ENCODE measurements around the gene LHX1.

The LHX1 gene

GRCh38 chr17:36939052-36939801 lies 2.0 kb downstream of the LHX1 start:
- no peak for DNase-seq (ENCODE audit: low read depth)

- no peak for DNase-seq (ENCODE audit: low read depth)
Observed at GRCh38 chr17:36939802-36940312, 2.6 kb downstream of the LHX1 start.

- no peak for DNase-seq (ENCODE audit: low read depth)
Observed at GRCh38 chr17:36940313-36941264, 3.3 kb downstream of the LHX1 start.

GRCh38 chr17:36941265-36942010 lies 4.2 kb downstream of the LHX1 start:
- DNase-seq (ENCODE audit: low read depth), result no peak

GRCh38 chr17:36942019-36942599 lies 4.8 kb downstream of the LHX1 start:
- DNase-seq (ENCODE audit: low read depth), result no peak

GRCh38 chr17:36942631-36943125 lies 5.4 kb downstream of the LHX1 start:
- no peak for DNase-seq (ENCODE audit: low read depth)

- no peak for DNase-seq (ENCODE audit: low read depth)
Observed at GRCh38 chr17:36943250-36944191, 6.2 kb downstream of the LHX1 start.

- DNase-seq (ENCODE audit: low read depth), result no peak
Observed at GRCh38 chr17:36944553-36944952, 7.3 kb downstream of the LHX1 start.

- no peak for DNase-seq (ENCODE audit: low read depth)
Observed at GRCh38 chr17:36945140-36945539, 7.9 kb downstream of the LHX1 start.

- no peak for DNase-seq (ENCODE audit: low read depth)
Observed at GRCh38 chr17:36945959-36946725, 8.9 kb downstream of the LHX1 start.

GRCh38 chr17:36946726-36947091 lies 9.4 kb downstream of the LHX1 start:
- DNase-seq (ENCODE audit: low read depth), result no peak

GRCh38 chr17:36947922-36948716 lies 10.8 kb downstream of the LHX1 start:
- no peak for DNase-seq (ENCODE audit: low read depth)

- DNase-seq (ENCODE audit: low read depth), result peak; percentile 97
Observed at GRCh38 chr17:36948717-36949460, 11.6 kb downstream of the LHX1 start, which contains the start of gene AATF. Gene AATF, plus strand, starts transcription at chr17:36948954. Its CDS starts 172 bp downstream, at chr17:36949126.

GRCh38 chr17:36949461-36949927 lies 12.2 kb downstream of the LHX1 start:
- no peak for DNase-seq (ENCODE audit: low read depth)

- no peak for DNase-seq (ENCODE audit: low read depth)
Observed at GRCh38 chr17:36950027-36950426, 12.8 kb downstream of the LHX1 start.

GRCh38 chr17:36951084-36951789 lies 14.0 kb downstream of the LHX1 start:
- no peak for DNase-seq (ENCODE audit: low read depth)

GRCh38 chr17:36971508-36971907 lies 34.2 kb downstream of the LHX1 start:
- no peak for DNase-seq (ENCODE audit: low read depth)
